Mononuclear cell (primary cell): ENCODE results near the gene TMEM250. TPM values are rescaled to one million over a fixed set of nuclear protein-coding genes. Genes with fewer than 3 reads are reported as not detected.

Experiments
- H3K27me3 ChIP-seq: 2 replicates; pipeline ENCODE4 v1.6.0; 2011; ENCODE audit warnings: low read length, control low read depth; ENCODE audit not compliant: insufficient read depth
- H3K4me1 ChIP-seq: 2 replicates; pipeline ENCODE4 v1.5.1; 2011; ENCODE audit warnings: mild to moderate bottlenecking, low read length, control low read depth; ENCODE audit not compliant: insufficient read depth
- H3K4me3 ChIP-seq: 2 replicates; pipeline ENCODE4 v1.5.1; 2011; ENCODE audit warnings: mild to moderate bottlenecking, low read length, moderate library complexity
- H3K9me3 ChIP-seq: 2 replicates; pipeline ENCODE4 v1.5.1; 2011; ENCODE audit warnings: low read depth, mild to moderate bottlenecking, control low read depth, low read length
- total RNA-seq: library from RNA; depleted of rRNA; stranded (reverse); fragments of >200 nt; gene quantifications from one replicate; pipeline ENCODE4 v1.2.3, GENCODE V29; 2012

TMEM250 gene
- total RNA-seq, 1 donor = 5.6 TPM

DNA sequence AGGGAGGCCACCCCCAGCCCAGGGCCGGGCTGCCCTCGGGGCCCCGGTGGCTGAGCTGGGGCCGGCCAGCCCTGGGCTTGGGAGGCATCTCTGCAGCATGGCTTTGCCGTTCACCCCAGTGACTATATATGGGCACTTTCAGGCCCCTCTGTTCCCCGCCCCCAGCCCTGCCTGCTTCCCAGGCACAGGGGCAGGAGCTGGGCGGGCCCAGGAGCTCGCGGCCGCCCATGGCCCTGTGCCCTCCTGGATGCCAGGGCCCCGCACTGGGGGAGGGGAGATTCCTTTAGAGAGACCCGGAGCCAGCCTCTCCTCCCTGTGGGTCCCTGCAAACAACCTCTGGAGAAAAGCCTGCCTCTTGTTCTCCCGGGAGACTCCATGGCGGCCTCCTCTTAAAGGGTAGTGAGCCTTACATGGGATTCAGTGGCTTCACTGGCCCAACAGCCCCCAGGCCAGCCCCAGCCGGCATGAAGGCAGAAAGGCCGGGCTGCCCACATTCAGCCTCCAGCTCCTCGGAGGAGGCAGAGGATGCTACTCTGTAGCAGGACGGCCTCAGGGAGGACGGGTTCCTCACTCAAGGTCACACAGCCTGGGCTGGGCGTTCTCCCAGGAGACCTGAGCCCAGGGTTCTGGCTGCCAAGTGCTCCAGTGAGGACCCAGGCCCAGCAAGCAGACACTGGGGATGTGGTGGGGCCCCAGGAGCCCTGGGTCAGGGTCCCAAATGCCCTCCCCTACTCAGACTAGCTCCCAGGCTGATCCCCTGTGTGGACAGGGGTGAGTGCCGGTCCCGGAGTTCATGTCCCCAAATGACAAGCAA is 27.7 kb downstream of the TMEM250 start:
- H3K9me3 ChIP-seq = no peaks in the 10 kb centered on the region
- H3K4me1 ChIP-seq = peaks cover 53% of the 10 kb centered on the region
- H3K27me3 ChIP-seq = no peaks in the 10 kb centered on the region
- no peak overlapping the region for H3K4me3 ChIP-seq

DNA sequence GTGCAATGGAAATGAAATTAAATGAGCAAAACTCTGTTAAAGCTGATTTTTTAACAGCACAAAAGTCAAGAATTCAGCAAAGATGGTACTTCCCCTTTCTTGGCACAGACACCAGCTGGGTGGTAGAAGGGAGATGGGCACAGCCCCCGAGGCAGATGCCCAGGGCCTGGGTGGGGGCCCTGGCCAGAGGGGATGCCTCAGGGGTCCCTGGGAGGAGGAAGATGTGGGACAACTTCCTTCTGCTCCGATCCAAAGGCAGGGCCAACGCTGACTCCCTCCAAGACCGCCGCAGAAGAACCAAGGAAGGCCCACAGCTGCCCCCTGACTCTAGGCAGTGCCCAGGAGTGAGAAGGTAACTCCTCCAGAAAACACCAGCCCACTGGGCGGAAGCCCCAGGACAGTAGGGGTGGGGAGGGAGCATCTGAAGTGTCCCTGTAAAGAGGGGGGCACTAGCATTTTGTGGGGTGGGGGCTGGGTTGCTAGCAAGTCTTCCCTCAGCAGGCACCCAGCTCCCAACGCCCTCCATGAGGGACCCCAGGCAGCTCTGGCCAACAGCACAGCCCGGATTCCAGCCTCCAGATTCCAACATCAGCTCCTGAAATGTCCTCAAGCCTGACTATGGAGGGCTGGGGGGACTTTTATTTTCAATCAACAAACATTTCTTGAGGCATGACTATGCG is 28.5 kb downstream of the TMEM250 start:
- H3K27me3 ChIP-seq = no peaks in the 10 kb centered on the region

DNA sequence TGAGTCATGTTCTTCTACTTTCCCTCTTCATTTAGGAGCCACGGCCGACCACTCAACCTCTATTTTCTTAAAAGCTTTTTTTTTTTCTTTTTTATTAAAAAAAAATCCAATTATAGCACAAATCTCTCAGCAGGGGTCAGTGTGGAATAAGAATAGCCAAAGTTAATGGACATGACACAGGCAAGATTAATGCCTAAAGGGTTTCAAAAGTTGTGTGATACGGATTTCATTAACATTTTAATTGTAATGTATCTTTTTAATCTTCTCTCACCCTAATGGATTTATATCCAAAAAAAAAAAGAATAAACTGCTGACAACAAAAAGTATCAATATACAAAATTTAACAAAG is 29.0 kb downstream of the TMEM250 start:
- H3K4me3 ChIP-seq = no peak overlapping the region
- H3K9me3 ChIP-seq = no peaks in the 10 kb centered on the region
- peaks cover 50% of the 10 kb centered on the region for H3K4me1 ChIP-seq
- no peaks in the 10 kb centered on the region for H3K27me3 ChIP-seq

More for the DNA sequence above, 28.5 kb downstream of the TMEM250 start:
- Histone ChIP-seq H3K4me3 (no peak overlapping the region), H3K9me3 (no peaks in the 10 kb centered on the region), H3K4me1 (peaks cover 50% of the 10 kb centered on the region)

DNA sequence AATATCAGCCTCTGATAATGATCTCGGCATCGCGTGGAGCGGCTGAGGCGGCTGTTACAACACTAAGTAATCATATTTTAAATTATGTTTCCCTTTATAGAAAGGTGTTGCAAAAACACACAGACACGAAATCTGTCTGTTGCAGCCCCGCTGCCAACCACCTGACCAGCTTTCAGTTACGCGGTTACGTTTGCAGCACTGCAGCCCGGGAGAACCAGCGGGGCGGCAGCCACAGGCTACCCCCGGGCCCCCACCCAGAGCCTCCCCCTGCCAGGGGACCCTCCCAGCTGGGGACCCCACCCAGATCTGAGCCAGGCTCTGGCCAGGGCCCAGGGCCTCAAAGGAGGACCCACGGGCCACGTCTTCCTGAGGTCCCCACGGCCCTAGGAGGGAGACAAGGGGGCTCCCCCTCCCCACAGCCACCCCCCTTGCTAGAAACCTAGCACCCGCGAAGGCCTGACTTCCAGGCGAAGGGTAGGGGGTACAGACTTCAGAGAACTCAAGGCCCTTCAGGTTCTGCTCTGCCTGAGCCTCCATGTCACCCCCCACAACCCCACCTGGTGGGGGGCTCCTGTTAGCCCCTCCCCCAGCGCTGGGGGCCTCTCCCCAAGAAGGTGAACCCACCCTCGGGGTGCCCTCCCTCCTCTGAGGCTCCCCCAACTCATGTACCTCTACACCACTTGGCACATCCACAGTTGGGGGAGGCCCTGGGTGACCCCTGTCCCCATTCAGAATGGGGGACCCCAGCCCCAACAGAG is 29.6 kb downstream of the TMEM250 start:
- Histone ChIP-seq H3K9me3 (no peaks in the 10 kb centered on the region), H3K4me3 (no peak overlapping the region), H3K4me1 (peaks cover 46% of the 10 kb centered on the region), H3K27me3 (no peaks in the 10 kb centered on the region)

DNA sequence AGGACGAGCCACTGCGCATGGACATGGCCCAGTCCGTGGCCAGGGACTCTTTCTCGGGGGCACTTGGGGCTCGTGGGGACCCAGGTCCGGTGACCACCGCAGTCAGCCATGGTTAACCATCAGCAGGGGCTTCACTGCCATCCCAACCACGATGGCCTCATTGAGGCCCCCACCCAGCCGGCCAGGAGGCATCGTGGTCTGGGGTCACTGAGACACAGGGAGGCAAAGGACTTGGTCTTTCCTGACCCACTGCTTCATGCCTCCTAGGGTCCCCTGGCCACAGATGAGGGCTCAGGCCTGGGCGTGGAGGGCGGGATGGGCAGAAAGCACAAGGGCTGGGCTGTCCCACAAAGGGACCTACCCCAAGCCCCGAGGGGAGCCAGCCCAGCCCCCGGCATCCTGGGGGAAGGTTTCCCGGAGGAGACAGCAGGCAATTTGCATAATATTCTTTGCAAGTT is 30.2 kb downstream of the TMEM250 start:
- peaks cover 41% of the 10 kb centered on the region for H3K4me1 ChIP-seq
- no peaks in the 10 kb centered on the region for H3K9me3 ChIP-seq
- H3K4me3 ChIP-seq = no peak overlapping the region
- no peaks in the 10 kb centered on the region for H3K27me3 ChIP-seq

DNA sequence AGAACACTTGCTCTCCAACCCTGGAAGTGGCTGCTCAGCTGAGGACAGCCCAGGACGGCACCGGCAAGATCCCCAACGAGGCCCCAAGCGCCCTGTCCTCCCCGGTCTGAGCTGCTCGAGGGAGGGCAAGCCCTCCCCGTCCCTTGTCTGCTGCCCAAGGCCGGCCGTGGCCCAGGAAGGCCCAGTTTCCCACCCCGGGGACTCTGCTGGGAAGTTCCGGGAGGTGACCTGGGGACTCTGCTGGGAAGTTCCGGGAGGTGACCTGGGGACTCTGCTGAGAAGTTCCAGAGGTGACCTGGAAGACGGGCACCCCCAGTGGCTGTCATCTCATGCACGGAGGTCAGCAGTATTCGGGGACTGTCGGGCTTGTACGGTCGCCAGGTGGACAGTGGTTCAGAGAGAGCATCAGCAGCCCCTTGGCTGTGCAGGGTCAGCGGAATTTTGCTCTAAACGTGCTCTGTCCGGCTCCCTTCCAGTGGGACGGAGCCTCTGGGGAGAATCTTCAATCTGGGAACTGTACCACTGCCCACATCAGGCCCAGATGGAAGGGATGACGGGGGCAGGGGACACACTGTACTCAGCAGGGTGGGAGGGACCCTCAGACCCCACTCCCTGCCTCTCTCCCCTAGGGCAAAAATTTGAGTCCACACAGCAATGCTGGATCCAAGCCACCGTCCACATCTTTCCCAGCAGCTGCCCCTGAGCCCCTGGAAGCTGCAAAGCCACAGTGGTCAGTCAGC is 30.8 kb downstream of the TMEM250 start:
- peaks cover 35% of the 10 kb centered on the region for H3K4me1 ChIP-seq
- H3K27me3 ChIP-seq = no peaks in the 10 kb centered on the region
- H3K4me3 ChIP-seq = no peak overlapping the region
- H3K9me3 ChIP-seq = no peaks in the 10 kb centered on the region

DNA sequence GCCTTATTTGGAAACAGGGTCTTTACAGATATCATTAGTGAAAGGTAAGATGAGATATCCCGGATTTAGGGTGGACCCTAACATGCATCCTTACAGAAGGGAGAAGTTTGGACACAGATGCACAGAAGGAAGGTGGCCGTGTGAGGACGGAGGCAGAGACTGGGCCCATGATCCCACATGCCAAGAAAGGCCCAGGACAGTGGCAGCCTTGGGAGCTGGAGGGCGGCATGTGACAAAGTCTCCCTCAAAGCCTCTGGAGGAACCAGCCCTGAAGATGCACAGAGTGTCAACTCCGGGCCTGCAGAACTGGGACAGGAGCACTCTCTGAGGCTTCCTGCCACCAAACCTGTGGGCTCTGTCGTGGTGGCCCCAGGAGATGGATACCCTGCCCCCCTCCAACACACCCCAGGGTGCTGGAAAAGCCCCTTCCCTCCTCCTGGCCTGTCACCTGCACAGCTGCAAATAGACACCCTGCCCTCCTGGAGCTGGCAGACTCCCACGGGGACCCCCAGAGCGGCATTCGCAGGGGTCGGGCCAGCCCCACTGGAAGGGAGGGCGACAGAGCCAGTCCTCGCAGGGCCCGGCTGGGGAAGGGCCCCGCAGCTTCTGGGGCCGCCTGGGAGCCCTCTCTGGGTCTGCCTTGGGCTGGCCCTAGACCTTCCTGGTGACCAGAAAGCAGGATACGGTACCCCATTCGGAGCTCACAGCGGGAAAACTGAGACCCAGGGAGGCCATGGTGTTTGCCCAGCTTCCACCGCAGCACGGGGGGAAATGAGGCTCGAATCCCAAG is 31.5 kb downstream of the TMEM250 start:
- Histone ChIP-seq H3K9me3 (no peaks in the 10 kb centered on the region), H3K27me3 (no peaks in the 10 kb centered on the region), H3K4me3 (no peak overlapping the region), H3K4me1 (peaks cover 32% of the 10 kb centered on the region)

DNA sequence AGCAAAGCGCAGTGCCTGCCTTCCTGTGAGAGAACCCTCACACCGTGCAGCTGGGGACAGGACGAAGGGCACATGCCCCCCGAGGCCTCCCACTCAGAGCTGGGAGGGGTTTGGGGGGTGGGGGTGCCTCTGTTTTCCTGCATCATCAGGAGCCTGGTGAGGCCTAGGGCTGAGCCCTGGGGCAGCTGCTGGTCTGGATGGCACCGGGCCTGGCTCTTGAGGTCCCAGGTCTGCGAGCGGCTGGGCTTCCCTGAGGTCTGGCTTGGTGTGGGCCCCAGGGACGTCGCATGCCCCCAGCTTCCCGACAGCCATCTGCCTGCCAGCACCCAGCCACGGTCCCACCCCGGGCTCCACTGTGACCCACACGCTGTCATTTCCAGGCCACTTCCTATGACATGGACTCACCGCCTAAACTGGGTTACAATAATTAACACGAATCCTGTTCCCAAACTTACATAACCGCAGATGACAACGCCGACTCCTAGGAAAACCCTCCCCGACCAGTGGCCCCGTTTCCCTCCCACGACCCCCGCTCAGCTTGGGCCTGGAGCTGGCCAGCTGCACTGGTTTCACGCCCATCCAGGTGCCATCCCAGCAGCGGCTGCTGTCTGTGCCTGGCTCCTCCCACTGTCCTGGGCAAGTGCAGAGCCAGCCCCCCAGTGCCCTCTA is 32.3 kb downstream of the TMEM250 start:
- Histone ChIP-seq H3K9me3 (no peaks in the 10 kb centered on the region), H3K4me1 (peaks cover 32% of the 10 kb centered on the region), H3K4me3 (no peak overlapping the region), H3K27me3 (no peaks in the 10 kb centered on the region)

DNA sequence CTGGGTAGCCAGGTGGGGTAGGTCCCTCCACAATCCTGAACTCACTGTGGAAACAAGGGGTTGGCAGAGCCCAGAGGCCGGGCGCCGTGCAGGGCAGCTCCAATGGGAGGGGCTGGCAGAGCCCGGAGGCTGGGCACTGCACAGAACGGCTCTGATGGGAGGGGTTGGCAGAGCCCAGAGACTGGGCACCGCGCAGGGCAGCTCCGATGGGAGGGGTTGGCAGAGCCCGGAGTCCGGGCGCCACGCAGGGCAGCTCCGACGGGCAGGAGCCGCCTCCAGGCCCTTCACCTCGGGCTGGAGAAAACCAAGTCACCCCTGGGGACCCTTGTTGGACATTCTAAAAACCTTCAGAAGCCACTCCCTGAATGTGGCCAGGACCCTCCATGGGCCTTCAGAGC is 32.9 kb downstream of the TMEM250 start:
- H3K4me3 ChIP-seq = no peak overlapping the region
- H3K4me1 ChIP-seq = peaks cover 33% of the 10 kb centered on the region
- no peaks in the 10 kb centered on the region for H3K27me3 ChIP-seq
- H3K9me3 ChIP-seq = no peaks in the 10 kb centered on the region

DNA sequence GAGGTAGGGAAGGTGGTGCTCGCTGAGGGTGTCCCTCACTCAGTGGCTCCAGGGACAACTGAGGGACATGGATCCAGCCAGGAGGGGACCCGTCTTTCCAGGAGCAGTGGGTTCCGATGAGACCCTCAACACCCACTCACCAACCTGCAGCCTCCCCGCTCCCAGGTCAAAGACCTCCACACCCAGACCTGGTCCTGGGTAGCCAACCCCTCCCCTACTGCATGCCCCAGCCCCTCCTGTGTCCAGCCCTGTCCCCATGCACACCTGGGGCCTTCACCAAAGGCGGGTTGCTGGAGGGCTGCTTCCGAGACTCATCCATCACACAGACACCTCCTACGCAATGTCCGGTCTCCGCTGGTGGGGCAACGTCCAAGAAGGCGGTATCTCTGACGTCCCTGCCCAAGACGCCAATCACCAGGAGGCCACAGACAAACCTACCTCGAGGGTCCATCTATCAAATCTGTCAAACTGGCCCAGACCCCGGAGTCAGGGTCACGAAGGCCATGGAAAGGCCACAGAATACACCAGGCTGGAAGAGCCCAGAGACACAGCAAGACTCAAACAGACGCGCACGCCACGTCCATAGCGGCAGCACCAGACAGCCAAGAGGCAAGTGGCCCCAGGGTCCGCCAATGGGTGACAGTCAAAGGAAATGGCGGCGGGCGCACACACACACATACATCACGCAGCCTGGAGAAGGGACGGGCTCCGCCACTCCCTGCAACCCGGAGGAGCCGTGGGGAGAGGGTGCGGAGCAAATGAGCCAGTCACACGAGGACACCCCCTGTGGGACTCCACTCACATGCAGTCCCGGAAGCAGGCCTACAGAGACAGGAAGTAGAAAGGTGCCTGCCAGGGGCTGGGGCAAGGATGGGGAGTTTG is 34.4 kb downstream of the TMEM250 start:
- no peaks in the 10 kb centered on the region for H3K27me3 ChIP-seq
- no peaks in the 10 kb centered on the region for H3K9me3 ChIP-seq
- no peak overlapping the region for H3K4me3 ChIP-seq
- peaks cover 34% of the 10 kb centered on the region for H3K4me1 ChIP-seq

DNA sequence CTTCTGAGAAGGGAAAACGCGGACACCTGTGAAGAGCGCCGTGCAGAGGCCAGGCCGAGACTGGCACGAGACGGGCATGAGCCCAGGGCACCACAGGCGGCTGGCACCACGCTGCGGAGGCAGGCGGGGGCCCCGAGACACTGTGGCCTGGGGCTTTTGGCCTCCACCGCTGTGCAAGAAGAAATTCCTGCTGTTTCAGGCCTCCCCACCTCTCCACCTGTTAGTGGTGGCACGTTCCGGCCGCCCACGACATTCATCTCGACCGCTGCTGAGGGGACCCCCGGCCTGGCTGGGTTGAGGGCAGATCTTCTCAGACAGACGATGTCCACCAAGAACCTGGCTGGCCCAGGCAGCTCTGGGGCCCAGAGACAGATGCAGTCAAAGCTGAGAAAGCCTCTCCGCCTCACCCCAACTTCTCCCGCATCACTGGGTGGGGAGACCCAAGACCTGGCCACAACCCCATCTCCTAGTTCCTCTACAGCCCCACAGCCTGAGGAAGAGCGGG is 35.1 kb downstream of the TMEM250 start:
- no peaks in the 10 kb centered on the region for H3K27me3 ChIP-seq
- no peak overlapping the region for H3K4me3 ChIP-seq
- no peaks in the 10 kb centered on the region for H3K9me3 ChIP-seq
- H3K4me1 ChIP-seq = peaks cover 34% of the 10 kb centered on the region

DNA sequence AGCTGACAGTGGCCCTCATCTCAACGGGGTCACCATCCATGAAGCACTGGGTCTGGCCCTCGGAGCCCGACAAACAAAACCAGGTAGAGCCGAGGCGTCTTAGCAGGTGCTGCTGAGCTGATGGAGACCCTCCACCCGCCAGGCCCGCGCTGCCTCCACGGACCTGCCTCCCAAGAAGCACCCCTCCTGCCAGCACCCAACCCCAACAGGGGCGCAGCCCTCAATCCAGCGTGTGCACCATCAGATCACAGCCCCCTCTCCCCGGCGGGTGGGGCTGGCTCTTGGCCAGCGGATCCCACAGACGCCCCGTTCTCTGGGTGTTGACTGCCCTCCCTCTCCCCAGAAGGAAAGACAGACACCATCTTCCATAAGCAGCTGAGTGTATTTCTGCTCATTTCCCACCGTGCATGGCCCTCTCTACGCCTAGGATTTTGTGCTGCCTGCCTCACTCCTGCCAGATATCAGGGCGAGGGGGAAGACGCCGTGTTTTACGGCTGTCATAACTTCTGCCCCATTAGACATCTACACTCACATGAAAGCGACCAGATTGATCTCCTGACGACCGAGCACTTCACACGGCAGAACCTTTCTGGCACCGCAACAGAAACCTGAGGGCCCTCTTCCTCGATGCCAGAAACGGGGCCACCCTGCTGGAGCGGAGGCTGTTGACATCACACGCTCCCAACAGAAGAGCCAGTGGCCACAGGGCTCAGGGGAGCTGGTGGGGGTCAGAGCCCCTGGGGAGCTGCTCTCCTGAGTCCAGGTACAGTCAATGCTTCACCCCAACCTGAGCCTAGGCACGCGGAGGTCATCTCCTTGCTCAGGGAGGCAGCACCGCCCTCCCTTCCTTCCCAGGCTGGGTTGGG is 35.9 kb downstream of the TMEM250 start:
- Histone ChIP-seq H3K4me3 (no peak overlapping the region), H3K4me1 (peaks cover 29% of the 10 kb centered on the region), H3K27me3 (no peaks in the 10 kb centered on the region), H3K9me3 (no peaks in the 10 kb centered on the region)
